Sigmoid colon (tissue), 7 donors: Measurements from ENCODE around the gene PPOX. TPM values are rescaled to one million over a fixed set of nuclear protein-coding genes. Genes with fewer than 3 reads are reported as not detected.
A peak's percentile ranks its signal among the peaks of the same experiment; 100 is the strongest.

Experiments used
- DNase-seq: peaks from one replicate; pipeline ENCODE4 v3.0.0-alpha.2; 2019
- H3K27ac ChIP-seq, 4 donors: fragments of 200-600 bp; sonication (generic); one replicate each; pipeline ENCODE4 v1.5.1; 2016 to 2019; ENCODE audit warnings: mild to moderate bottlenecking in 1 of 4
- H3K27me3 ChIP-seq, 3 donors: fragments of 200-600 bp; sonication (generic); one replicate each; pipeline ENCODE4 v1.5.1; 2019; ENCODE audit warnings: mild to moderate bottlenecking in 1 of 3
- H3K36me3 ChIP-seq, 4 donors: fragments of 200-600 bp; sonication (generic); one replicate each; pipeline ENCODE4 v1.5.1; 2016 to 2019
- H3K4me1 ChIP-seq, 4 donors: fragments of 200-600 bp; sonication (generic); one replicate each; pipeline ENCODE4 v1.5.1; 2017 to 2019
- H3K4me3 ChIP-seq, 4 donors: fragments of 200-600 bp; sonication (generic); one replicate each; pipeline ENCODE4 v1.5.1; 2017 to 2019; ENCODE audit warnings: mild to moderate bottlenecking in 2 of 4, moderate library complexity in 1 of 4
- H3K9me3 ChIP-seq, 4 donors: fragments of 200-600 bp in 3 of 4; sonication (generic) in 3 of 4; one replicate each; pipeline versions ENCODE4 v1.5.1 to v1.6.1; 2013 to 2019
- CTCF ChIP-seq, 4 experiments: fragments of 450-650 bp in 3 of 4; fragments of 200-600 bp in 1 of 4; IDR thresholded peaks; one replicate each; pipeline ENCODE4 v1.5.1; 2016 to 2019; ENCODE audit warnings: antibody characterized with exemption in 4 of 4, mild to moderate bottlenecking in 3 of 4, moderate library complexity in 2 of 4
- EP300 ChIP-seq, 4 donors: sonication (generic); formaldehyde crosslinking; IDR thresholded peaks; one replicate each; pipeline ENCODE4 v1.6.1; 2017; ENCODE audit warnings: antibody characterized with exemption in 4 of 4
- POLR2A ChIP-seq, 2 donors: fragments of 450-650 bp; IDR thresholded peaks; one replicate each; pipeline ENCODE4 v1.6.1; 2016; ENCODE audit warnings: antibody characterized with exemption in 2 of 2, mild to moderate bottlenecking in 2 of 2, moderate library complexity in 2 of 2
- POLR2AphosphoS5 ChIP-seq, 4 donors: sonication (generic); formaldehyde crosslinking; IDR thresholded peaks; one replicate each; pipeline ENCODE4 v1.6.1; 2017; ENCODE audit warnings: antibody characterized with exemption in 4 of 4
- whole genome bisulfite sequencing, 2 donors: extraction: QIAGEN DNeasy Blood & Tissue Kit; methylation state at CpG; one replicate each; pipeline ENCODE4 v1.1.7; 2013; 5-methylcytosine and 5-hydroxymethylcytosine counted together
- intact Hi-C: fragments of 100-400 bp; cut with DNase I; formaldehyde crosslinking; loops from one replicate; pipeline ENCODE4 v1.15.1; 2023
- polyA plus RNA-seq, 3 donors: library from polyadenylated mRNA; stranded (reverse); fragments of 200-250 nt; gene quantifications; one replicate each; pipeline ENCODE4 v1.2.3, GENCODE V29; 2013
- total RNA-seq, 4 donors: library from RNA; depleted of rRNA; stranded (reverse); fragments of >200 nt; gene quantifications; one replicate each; pipeline ENCODE4 v1.1.0, GENCODE V29; 2016
- donor health status: healthy with polysubstance abuse.
- donor health status: Bipolar disorder and iron deficiency.
- donor health status: healthy.

PPOX gene
- total and polyA plus RNA-seq, 7 donors = 7.4 to 30.9 (median 17.7) TPM

GRCh38 chr1:161158316-161159010 lies 7.8 kb upstream of the PPOX start:
- Histone ChIP-seq H3K4me3 (peak overlapping the region in 3 of 4 donors; percentile 82 to 96 (median 90)), H3K27me3 (no peaks in the 10 kb centered on the region), H3K9me3 (no peaks in the 10 kb centered on the region), H3K4me1 (peaks cover 0 to 43% (median 39%) of the 10 kb centered on the region in 4 donors), H3K36me3 (peaks cover 0 to 42% (median 7%) of the 10 kb centered on the region in 4 donors), H3K27ac (peak overlapping the region; percentile 86 to 93 (median 90))
- TF ChIP-seq EP300 (IDR thresholded peaks at IDR 0.05) = no peak
- TF ChIP-seq POLR2AphosphoS5 (IDR thresholded peaks at IDR 0.05) = no peak
- no peak for TF ChIP-seq CTCF (IDR thresholded peaks at IDR 0.05)
- no peak for TF ChIP-seq POLR2A (IDR thresholded peaks at IDR 0.05)
- intact Hi-C loops = loop anchor here (2.0 to 5.0 kb wide), 2 partner anchors 26 to 41 kb away; partner anchors contain the start of genes DEDD, NIT1 and PFDN2
- no peak for DNase-seq
- WGBS, 2 donors = 52 to 66% methylated on average over 9 of the region's 9 CpGs

- 1 to 3% methylated on average over 60 of the region's 60 CpGs for WGBS, 2 donors
- peaks cover 0 to 50% (median 9%) of the 10 kb centered on the region in 4 donors for H3K36me3 ChIP-seq
Measured at GRCh38 chr1:161159087-161159912, 6.9 kb upstream of the PPOX start, which contains the start of gene USP21. USP21 (plus strand) TSS chr1:161159500; CDS start chr1:161160641, 1,141 bp downstream.

GRCh38 chr1:161159913-161160243 lies 6.3 kb upstream of the PPOX start:
- intact Hi-C loops = loop anchor here (2.0 to 5.0 kb wide), 2 partner anchors 27 to 43 kb away; partner anchors contain the start of genes DEDD, NIT1 and PFDN2
- peak overlapping the region; percentile 86 to 93 (median 90) for H3K27ac ChIP-seq
- H3K4me1 ChIP-seq = peaks cover 0 to 37% (median 33%) of the 10 kb centered on the region in 4 donors
- H3K36me3 ChIP-seq = peaks cover 0 to 55% (median 9%) of the 10 kb centered on the region in 4 donors
- H3K4me3 ChIP-seq = peak overlapping the region; percentile 82 to 97 (median 93)
- no peak for DNase-seq
- H3K27me3 ChIP-seq = no peaks in the 10 kb centered on the region
- WGBS, 2 donors = 7 to 12% methylated on average over 11 of the region's 11 CpGs
- no peaks in the 10 kb centered on the region for H3K9me3 ChIP-seq
- TF ChIP-seq CTCF (IDR thresholded peaks at IDR 0.05) (no peak), POLR2A (IDR thresholded peaks at IDR 0.05) (no peak), POLR2AphosphoS5 (IDR thresholded peaks at IDR 0.05) (no peak), EP300 (IDR thresholded peaks at IDR 0.05) (no peak)

More at GRCh38 chr1:161159087-161159912, 6.9 kb upstream of the PPOX start, which contains the start of gene USP21:
- H3K27ac ChIP-seq = peak within 1 kb of the TSS; percentile 86 to 93 (median 90)
- peak; percentile 47 to 52 for TF ChIP-seq POLR2A (IDR thresholded peaks at IDR 0.05)
- peak in 2 of 4 experiments; percentile 17 to 32 for TF ChIP-seq CTCF (IDR thresholded peaks at IDR 0.05)
- peak in 3 of 4 donors; percentile 50 to 78 (median 71) for TF ChIP-seq POLR2AphosphoS5 (IDR thresholded peaks at IDR 0.05)
- no peak for TF ChIP-seq EP300 (IDR thresholded peaks at IDR 0.05)
- peak; percentile 96 for DNase-seq
- intact Hi-C loops = loop anchor here (2.0 to 5.0 kb wide), 2 partner anchors 26 to 42 kb away; partner anchors contain the start of genes DEDD, NIT1 and PFDN2
- H3K4me1 ChIP-seq = peaks cover 0 to 42% (median 39%) of the 10 kb centered on the region in 4 donors
- H3K27me3 ChIP-seq = no peaks in the 10 kb centered on the region
- peak within 1 kb of the TSS; percentile 82 to 97 (median 93) for H3K4me3 ChIP-seq
- no peaks in the 10 kb centered on the region for H3K9me3 ChIP-seq

- H3K27ac ChIP-seq = peak overlapping the region in 3 of 4 donors; percentile 86 to 93 (median 92)
- TF ChIP-seq POLR2A (IDR thresholded peaks at IDR 0.05) (no peak), POLR2AphosphoS5 (IDR thresholded peaks at IDR 0.05) (no peak), EP300 (IDR thresholded peaks at IDR 0.05) (no peak), CTCF (IDR thresholded peaks at IDR 0.05) (no peak)
- H3K9me3 ChIP-seq = no peaks in the 10 kb centered on the region
- no peak overlapping the region for H3K4me3 ChIP-seq
- H3K4me1 ChIP-seq = peaks cover 0 to 41% (median 36%) of the 10 kb centered on the region in 4 donors
- no peaks in the 10 kb centered on the region for H3K27me3 ChIP-seq
- no peak for DNase-seq
- intact Hi-C loops = no loop called here
- H3K36me3 ChIP-seq = peaks cover 0 to 57% (median 9%) of the 10 kb centered on the region in 4 donors
- 95% methylated on average over 22 of the region's 22 CpGs for WGBS, 2 donors
Measured at GRCh38 chr1:161160671-161161145, 5.5 kb upstream of the PPOX start.
